ENCODE measurements around the gene MSX1. TPM values are rescaled to one million over a fixed set of nuclear protein-coding genes. Genes with fewer than 3 reads are reported as not detected.
A peak's percentile ranks its signal among the peaks of the same experiment; 100 is the strongest.

The MSX1 gene
- total RNA-seq, 1 donor from 2014 or later: 2.2 TPM

- H3K36me3 Mint-ChIP-seq (ENCODE audit: low read depth): no peaks in the 10 kb centered on the region
- peak overlapping the region; percentile 63 for H3K4me3 Mint-ChIP-seq
- DNase-seq (ENCODE audit: low read depth, low spot score): no peak
- peaks cover 51% of the 10 kb centered on the region for H3K4me1 Mint-ChIP-seq
- no peak for TF ChIP-seq CTCF (conservative IDR thresholded peaks at IDR 0.05)
- no peaks in the 10 kb centered on the region for H3K9me3 Mint-ChIP-seq
- peaks cover 94% of the 10 kb centered on the region for H3K27me3 Mint-ChIP-seq (ENCODE audit: low read depth)
- H3K27ac Mint-ChIP-seq (ENCODE audit: unreplicated experiment): no peak overlapping the region
These were observed 6.1 kb upstream of the MSX1 start for GRCh38 chr4:4853371-4853823.

- peaks cover 58% of the 10 kb centered on the region for H3K4me1 Mint-ChIP-seq
- H3K9me3 Mint-ChIP-seq: no peaks in the 10 kb centered on the region
- DNase-seq (ENCODE audit: low read depth, low spot score): no peak
- H3K36me3 Mint-ChIP-seq (ENCODE audit: low read depth): no peaks in the 10 kb centered on the region
- no peak for TF ChIP-seq CTCF (conservative IDR thresholded peaks at IDR 0.05)
- H3K4me3 Mint-ChIP-seq: peak overlapping the region; percentile 79
- peaks cover 95% of the 10 kb centered on the region for H3K27me3 Mint-ChIP-seq (ENCODE audit: low read depth)
- H3K27ac Mint-ChIP-seq (ENCODE audit: unreplicated experiment): no peak overlapping the region
These were observed 5.4 kb upstream of the MSX1 start for GRCh38 chr4:4853921-4854648.

GRCh38 chr4:4854649-4855295, 4.7 kb upstream of the MSX1 start:
- peaks cover 58% of the 10 kb centered on the region for H3K4me1 Mint-ChIP-seq
- DNase-seq (ENCODE audit: low read depth, low spot score): no peak
- H3K27ac Mint-ChIP-seq (ENCODE audit: unreplicated experiment): no peak overlapping the region
- H3K27me3 Mint-ChIP-seq (ENCODE audit: low read depth): peaks cover 91% of the 10 kb centered on the region
- no peaks in the 10 kb centered on the region for H3K9me3 Mint-ChIP-seq
- H3K36me3 Mint-ChIP-seq (ENCODE audit: low read depth): no peaks in the 10 kb centered on the region
- peak overlapping the region; percentile 79 for H3K4me3 Mint-ChIP-seq
- TF ChIP-seq CTCF (conservative IDR thresholded peaks at IDR 0.05): no peak

DNA sequence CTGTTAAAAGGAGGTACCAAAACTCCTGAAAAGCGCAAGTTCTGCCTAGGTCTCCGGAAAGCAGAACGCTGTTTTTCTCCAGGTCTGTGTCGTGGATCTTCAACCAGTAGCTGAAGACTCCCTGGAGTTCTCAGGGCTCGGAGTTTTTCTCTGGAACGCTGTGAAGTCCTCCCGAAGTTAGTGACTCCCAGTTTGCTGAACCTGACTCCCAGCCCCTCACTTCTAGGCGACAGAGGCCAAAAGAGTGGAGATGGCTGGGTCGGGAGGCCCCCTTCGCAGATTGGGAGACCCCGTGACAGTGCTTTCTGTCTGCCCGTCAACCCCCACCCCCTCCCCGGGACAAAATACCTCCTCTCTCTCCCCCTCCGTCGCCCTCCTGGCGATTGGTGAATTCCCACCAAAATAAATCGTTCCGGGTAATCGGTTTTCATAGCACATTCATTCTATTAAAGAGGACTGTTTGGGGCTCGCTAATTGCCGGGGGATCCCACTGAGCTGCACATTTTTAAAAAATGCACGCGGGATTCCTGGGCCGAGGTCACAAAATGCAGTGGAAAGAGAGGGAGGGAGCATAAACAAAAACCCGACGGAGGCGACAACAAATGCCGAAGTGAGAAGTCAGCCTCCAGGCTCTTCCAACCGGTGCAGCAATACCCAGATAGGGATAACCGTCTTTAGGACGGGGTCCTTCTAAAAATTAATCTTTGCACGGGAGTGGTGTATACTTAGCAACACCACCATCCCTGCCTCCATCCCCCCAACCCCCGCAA, 4.0 kb upstream of the MSX1 start:
- Mint-ChIP-seq H3K4me3 (peak overlapping the region; percentile 79), H3K9me3 (no peaks in the 10 kb centered on the region), H3K27me3 (ENCODE audit: low read depth) (peaks cover 88% of the 10 kb centered on the region), H3K27ac (ENCODE audit: unreplicated experiment) (no peak overlapping the region), H3K4me1 (peaks cover 59% of the 10 kb centered on the region), H3K36me3 (ENCODE audit: low read depth) (no peaks in the 10 kb centered on the region)
- TF ChIP-seq CTCF (conservative IDR thresholded peaks at IDR 0.05): no peak
- DNase-seq (ENCODE audit: low read depth, low spot score): no peak

DNA sequence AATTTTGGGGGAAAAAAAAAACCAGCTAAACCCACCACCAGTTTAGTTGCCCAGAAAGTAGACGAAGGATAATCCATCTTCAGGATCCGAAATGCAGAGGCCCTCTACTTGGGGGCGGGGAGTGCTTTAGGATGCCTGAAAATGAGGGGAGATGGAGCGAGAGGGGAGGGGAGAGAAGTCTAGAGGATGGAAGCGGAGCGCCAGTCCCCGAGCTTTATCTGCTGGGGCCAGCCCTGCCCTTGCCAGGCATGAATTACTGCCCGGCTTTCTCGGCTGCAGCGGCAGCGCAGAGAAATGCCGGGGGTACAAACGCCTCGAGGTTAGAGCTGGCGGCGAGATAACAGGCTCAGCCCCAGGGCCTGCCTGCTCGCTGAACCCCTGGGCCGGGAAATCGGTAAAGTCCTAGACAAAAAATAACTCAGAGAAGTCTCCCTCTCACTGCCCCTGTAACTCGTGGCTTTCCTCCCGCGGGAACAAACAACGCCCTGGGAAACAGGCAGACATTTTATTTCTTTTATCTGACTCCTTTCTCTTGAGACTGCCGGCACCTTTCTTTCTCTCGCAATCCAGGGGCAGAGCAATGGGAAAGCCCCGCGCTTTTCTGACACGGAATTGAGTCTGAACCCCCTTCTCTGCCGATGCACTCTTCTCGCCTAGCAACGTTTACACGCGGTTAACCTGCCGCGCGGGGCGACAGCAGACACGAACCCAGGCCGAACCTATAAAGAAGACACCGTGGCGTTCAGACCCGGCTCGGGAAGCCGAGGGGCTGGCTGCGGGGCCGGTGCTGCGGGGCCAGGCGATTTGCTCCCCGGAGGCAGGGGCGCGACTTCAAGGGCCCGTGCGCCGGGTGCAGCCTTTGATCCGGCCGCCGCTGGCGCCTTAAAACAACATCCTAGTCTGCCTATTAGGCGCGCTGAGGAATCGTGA, 3.1 kb upstream of the MSX1 start:
- no peak for DNase-seq (ENCODE audit: low read depth, low spot score)
- H3K27ac Mint-ChIP-seq (ENCODE audit: unreplicated experiment): no peak overlapping the region
- H3K27me3 Mint-ChIP-seq (ENCODE audit: low read depth): peaks cover 90% of the 10 kb centered on the region
- no peaks in the 10 kb centered on the region for H3K36me3 Mint-ChIP-seq (ENCODE audit: low read depth)
- H3K4me1 Mint-ChIP-seq: peaks cover 68% of the 10 kb centered on the region
- H3K9me3 Mint-ChIP-seq: no peaks in the 10 kb centered on the region
- TF ChIP-seq CTCF (conservative IDR thresholded peaks at IDR 0.05): no peak
- H3K4me3 Mint-ChIP-seq: peak overlapping the region; percentile 79
